ENCODE results near the gene PEAK3.
A peak's percentile ranks its signal among the peaks of the same experiment; 100 is the strongest.

- TF ChIP-seq, protein P1, sequence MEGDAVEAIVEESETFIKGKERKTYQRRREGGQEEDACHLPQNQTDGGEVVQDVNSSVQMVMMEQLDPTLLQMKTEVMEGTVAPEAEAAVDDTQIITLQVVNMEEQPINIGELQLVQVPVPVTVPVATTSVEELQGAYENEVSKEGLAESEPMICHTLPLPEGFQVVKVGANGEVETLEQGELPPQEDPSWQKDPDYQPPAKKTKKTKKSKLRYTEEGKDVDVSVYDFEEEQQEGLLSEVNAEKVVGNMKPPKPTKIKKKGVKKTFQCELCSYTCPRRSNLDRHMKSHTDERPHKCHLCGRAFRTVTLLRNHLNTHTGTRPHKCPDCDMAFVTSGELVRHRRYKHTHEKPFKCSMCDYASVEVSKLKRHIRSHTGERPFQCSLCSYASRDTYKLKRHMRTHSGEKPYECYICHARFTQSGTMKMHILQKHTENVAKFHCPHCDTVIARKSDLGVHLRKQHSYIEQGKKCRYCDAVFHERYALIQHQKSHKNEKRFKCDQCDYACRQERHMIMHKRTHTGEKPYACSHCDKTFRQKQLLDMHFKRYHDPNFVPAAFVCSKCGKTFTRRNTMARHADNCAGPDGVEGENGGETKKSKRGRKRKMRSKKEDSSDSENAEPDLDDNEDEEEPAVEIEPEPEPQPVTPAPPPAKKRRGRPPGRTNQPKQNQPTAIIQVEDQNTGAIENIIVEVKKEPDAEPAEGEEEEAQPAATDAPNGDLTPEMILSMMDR (IDR thresholded peaks at IDR 0.05), result no peak
- TF ChIP-seq POLR2A (IDR thresholded peaks at IDR 0.05), result peak; percentile 36 to 73 (median 55)
Observed at GRCh38 chr19:2235381-2236063, 46.5 kb downstream of the PEAK3 start.
